ENCODE measurements around the gene KRTAP1-5.
"Not testable (repeated sequence)": the region's sequence is repeated elsewhere in the genome, so short reads cannot be mapped to it uniquely, and the experiment has no call there.

Gene KRTAP1-5

DNA sequence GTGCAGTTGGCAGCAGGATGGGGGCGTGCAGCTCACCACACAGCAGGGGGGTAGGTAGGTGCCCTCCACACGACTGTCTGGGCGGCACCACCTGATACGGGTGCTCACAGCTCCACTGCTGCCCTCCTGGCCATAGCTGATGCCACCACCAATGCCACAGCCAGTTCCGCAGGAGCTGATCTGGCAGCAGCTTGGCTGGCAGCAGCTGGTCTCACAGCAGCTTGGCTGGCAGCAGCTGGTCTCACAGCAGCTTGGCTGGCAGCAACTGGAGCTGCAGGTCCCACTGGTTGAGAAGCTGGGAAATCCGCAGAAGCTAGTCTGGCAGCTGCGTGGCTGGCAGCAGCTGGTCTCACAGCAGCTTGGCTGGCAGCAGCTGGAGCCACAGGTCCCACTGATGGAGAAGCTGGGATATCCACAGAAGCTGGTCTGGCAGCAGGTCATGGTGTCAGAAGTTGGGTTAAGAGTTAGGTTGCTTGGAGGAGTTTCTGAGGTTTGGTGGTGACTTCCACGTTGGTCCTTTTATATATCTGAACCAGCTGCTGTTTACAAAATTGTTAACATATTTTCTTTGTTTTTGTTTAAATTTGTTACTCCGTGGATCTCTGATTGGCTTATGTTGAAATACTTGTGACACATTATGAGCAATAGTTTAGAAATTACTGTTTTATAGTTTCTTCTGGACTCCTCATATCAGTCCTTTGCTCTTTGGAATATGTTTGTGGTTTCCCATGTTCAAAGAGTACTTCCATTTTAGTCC lies at the start of gene KRTAP1-5:
Gene KRTAP1-5, minus strand, starts transcription at position 494 of the 757 bp plus-strand sequence. Its CDS starts 53 bp downstream, at position 441.
- no peak for DNase-seq

DNA sequence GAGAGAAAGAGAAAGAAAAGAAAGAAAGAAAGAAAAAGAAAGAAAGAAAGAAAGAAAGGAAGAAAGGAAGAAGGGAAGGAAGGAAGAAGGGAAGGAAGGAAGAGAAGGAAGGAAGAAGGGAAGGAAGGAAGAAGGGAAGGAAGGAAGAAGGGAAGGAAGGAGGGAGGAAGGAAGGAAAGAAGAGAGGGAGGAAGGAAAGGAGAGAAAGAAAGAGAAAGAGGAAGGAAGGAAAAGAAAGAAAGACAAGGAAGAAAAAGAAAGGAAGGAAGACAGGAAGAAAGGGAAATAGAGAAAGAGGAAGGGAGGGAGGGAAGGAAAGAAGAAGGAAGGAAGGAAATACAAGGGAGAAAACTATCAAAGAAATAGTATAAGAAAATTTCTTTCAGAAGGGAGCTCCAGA lies 49.8 kb upstream of the KRTAP1-5 start:
- DNase-seq, result no peak

- DNase-seq, result no peak
Measured at GRCh38 chr17:41073676-41074075, 46.7 kb upstream of the KRTAP1-5 start.

GRCh38 chr17:41071606-41072360 lies 44.8 kb upstream of the KRTAP1-5 start:
- DNase-seq, result no peak

DNA sequence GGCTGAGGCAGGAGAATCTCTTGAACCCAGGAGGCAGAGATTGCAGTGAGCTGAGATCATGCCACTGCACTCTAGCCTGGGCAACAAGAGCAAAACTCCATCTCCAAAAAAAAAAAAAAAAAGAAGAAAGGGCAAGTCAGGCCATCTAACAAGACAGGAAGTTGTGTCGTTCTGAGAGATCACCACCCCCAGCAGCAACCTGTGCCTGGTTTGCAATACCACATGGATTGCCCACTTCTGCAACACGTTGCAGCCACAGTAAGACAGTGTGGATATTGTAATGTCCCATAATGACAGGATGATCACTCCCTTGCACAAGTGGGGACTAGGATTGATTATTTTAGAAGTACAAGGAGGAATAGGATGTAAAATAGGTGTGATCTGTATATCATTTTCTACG lies 42.0 kb upstream of the KRTAP1-5 start:
- no peak for DNase-seq

- no peak for DNase-seq
Measured at GRCh38 chr17:41067281-41067680, 40.3 kb upstream of the KRTAP1-5 start.

- no peak for DNase-seq
Measured at GRCh38 chr17:41065829-41066624, 39.0 kb upstream of the KRTAP1-5 start, which contains the start of gene KRTAP2-4. Gene KRTAP2-4 (minus strand): TSS chr17:41065879. CDS start chr17:41065845, 34 bp downstream.

- DNase-seq, result not testable (repeated sequence)
Measured at GRCh38 chr17:41065016-41065689, 38.1 kb upstream of the KRTAP1-5 start.

- no peak for DNase-seq
Measured at GRCh38 chr17:41064301-41064700, 37.3 kb upstream of the KRTAP1-5 start.

DNA sequence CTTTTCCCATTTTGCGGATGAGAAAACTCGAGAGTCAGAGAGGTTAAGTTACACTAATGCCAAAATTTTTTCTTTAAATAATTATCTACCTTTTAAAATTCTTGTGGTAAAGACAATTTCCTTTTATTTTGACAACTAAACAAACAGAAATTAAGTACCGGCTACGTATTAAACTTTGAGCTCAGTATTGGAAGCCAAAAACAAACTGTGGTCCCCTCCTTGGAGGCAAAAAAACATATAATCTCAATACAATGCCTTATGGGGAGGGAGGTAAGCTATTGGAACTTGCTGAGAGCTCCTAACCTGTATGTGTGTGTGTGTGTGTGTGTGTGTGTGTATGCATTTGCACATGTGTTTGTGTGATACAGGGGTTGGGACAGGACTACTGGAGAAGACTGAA lies 36.4 kb upstream of the KRTAP1-5 start:
- DNase-seq, result no peak

GRCh38 chr17:41061964-41062363 lies 35.0 kb upstream of the KRTAP1-5 start:
- no peak for DNase-seq

DNA sequence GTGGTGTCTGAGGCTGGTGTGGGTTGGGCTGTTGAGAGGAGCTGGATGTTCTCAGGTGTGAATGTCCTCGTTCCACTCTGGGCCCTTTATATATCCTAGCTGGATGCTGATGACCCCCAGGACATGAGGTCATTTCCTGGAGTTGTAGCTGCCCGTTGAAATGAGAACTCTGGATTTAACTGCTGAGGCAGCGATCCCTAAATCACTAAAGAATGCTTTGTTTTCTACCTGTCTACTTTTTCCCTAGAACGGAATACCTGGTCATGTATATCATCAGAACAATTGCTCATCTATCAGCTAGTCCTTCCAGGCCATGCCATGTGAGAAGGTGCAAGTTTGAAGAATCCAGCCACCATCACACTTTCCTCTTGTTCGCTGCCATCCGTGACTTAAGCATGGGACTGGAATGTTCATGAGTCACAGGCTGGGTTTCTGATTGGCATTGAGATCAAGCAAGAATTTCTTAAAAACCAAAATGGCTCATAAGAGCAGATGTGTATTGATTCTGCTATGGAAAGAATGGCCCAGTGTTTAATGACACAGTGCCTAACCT lies 33.1 kb upstream of the KRTAP1-5 start, which contains the start of gene KRTAP2-3:
Gene KRTAP2-3, minus strand, starts transcription at position 63 of the 553 bp plus-strand sequence. CDS start 64 bp downstream, outside the sequence.
- no peak for DNase-seq

DNA sequence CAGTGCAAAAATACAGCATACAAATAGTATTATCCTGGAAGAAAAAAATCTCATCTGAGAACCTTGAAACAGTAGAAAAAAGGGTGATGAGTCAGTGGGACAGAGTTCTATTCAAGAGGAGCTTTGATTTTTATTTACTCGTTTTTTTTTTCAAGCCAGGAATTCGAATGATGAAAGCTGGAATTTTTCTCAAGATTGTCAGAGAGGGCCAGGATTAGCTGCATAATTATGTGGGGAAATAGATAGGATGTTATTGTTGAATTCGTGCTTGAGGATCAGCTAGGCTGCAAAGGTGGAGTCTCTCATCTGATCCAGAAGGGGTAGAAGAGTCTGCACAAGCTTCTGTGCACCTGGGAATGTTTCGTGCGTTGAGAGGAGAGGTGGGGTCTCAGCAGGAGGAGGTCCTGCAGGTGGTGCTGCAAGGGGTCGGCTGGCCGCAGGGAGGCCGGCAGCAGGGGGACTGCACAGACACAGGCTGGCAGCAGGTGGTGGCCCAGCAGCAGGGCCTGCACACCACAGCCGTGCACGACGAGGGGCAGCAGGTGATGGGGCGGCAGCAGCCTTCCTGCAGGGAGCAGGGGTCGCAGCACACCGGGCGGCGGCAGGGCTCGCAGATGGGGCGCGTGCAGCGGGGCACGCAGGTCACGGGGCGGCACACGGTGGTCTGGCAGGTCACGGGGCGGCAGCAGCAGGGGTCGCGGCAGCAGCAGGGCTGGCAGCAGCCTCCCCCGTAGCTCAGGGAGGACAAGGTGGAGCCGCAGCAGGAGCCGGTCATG lies 32.5 kb upstream of the KRTAP1-5 start:
- not testable (repeated sequence) for DNase-seq

DNA sequence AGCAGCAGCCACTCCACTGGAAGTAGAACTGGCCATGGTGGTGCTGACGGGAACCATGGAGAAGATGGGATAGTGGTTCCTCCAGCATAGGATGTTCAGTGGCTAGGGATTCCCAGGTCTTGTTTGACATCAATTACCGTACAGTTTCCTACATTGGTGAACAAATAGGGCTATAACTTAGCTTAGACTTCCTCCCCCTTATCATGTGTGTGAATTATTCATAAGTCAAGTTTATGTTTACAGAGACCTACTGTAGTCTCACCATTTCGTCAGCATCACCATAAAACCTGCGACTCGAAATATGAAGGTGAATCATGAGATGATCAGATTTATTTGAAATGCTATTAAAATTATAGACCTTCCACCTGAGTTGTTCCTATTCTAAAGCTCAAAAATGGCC lies 31.7 kb upstream of the KRTAP1-5 start:
- DNase-seq, result no peak

DNA sequence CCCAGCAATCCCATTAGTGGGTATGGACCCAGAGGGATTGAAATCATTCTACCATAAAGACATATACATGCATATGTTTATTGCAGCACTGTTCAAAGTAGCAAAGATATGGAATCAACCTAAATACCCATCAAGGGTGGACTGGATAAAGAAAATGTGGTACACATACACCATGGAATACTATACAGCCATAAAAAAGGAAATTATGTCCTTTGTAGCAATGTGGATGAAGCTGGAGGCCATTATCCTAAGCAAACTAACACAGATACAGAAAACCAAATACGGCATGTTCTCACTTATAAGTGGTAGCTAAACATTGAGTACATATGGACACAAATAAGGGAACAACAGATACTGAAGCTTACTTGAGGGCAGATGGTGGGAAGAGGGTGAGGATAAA lies 30.5 kb upstream of the KRTAP1-5 start:
- no peak for DNase-seq

DNA sequence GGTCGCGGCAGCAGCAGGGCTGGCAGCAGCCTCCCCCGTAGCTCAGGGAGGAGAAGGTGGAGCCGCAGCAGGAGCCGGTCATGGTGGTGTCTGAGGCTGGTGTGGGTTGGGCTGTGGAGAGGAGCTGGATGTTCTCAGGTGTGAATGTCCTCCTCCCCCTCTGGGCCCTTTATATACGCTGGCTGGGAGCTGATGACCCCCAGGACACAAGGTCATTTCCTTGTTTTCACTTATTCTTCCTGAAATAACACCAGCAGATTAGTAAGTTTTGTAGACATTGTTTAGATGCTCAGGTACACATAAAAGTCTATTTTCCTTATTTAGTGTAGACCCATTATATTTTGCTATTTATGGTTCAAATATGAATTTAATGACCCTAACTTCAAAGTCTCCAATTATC lies 28.1 kb upstream of the KRTAP1-5 start, which contains the start of gene KRTAP2-2:
Gene KRTAP2-2, minus strand, starts transcription at position 101 of the 400 bp plus-strand sequence. Its CDS starts 19 bp downstream, at position 82.
- DNase-seq, result not testable (repeated sequence)

DNA sequence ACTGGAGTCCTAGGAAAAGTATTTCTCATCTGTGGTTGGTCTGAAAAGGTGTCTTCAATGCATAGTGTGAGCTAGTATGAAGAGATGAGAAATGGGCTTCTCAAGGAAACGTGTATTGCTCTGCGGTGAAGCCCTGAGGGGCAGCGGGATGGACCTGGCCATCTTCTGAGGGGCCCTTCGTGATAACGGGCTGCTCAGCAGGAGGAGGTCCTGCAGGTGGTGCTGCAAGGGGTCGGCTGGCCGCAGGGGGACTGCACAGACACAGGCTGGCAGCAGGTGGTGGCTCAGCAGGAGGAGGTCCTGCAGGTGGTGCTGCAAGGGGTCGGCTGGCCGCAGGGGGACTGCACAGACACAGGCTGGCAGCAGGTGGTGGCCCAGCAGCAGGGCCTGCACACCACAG lies 27.5 kb upstream of the KRTAP1-5 start:
- DNase-seq, result not testable (repeated sequence)

GRCh38 chr17:41054025-41054424 lies 27.0 kb upstream of the KRTAP1-5 start:
- no peak for DNase-seq

DNA sequence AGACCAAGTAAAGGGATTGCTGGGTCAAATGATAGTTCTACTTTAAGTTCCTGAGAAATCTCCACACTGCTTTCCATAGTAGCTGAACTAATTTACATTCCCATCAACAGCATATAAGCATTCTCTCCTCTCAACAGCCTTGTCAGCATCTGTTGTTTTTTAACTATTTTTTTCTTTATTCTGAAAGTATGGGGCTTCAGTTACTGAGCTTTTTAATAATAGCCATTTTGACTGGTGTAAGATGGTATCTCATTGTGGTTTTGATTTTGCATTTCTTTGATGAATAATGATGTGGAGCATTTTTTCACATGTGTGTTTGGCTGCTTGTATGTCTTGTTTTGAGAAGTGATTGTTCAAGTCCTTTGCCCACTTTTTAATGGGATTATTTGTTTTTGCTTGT lies 25.6 kb upstream of the KRTAP1-5 start:
- DNase-seq, result no peak

- no peak for DNase-seq
Measured at GRCh38 chr17:41049110-41049509, 22.1 kb upstream of the KRTAP1-5 start.

- no peak for DNase-seq
Measured at GRCh38 chr17:41048441-41048840, 21.4 kb upstream of the KRTAP1-5 start.

Data from cortex of kidney (tissue), 1 donor.